A549 (cell line): Measurements from ENCODE around the gene UBE2B. TPM values are rescaled to one million over a fixed set of nuclear protein-coding genes. Genes with fewer than 3 reads are reported as not detected.
A peak's percentile ranks its signal among the peaks of the same experiment; 100 is the strongest.

Experiments
- ATAC-seq, 2 experiments: fragments of 200-7000 bp in 1 of 2; fragments of >200 bp in 1 of 2; cut with Nextera tagmentation in 1 of 2; cut with Tn5 transposase in 1 of 2; 3 replicates each; pipeline versions ENCODE4 v1.8.0 to v1.9.1; 2018 to 2020; ENCODE audit warnings: mild to moderate bottlenecking in 1 of 2, moderate library complexity in 1 of 2
- CTCF ChIA-PET: fragments of 300-600 bp; sonication (Branson Sonifier 250); formaldehyde crosslinking; extraction: SDS; loops from one replicate; lab custom pipeline; 2021; ENCODE audit warnings: antibody characterized with exemption, inconsistent platforms; lab: Yijun Ruan, JAX
- POLR2A ChIA-PET: fragments of 350-600 bp; formaldehyde crosslinking; extraction: SDS; loops from one replicate; lab custom pipeline; 2021; ENCODE audit warnings: antibody characterized with exemption, inconsistent platforms; lab: Yijun Ruan, JAX
- DNase-seq, 2 experiments: peaks; one replicate each; pipeline versions ENCODE4 v3.0.0 to v3.0.0-alpha.2; 2011 to 2016; ENCODE audit warnings: low read depth in 1 of 2, low spot score in 1 of 2
- FAIRE-seq: peaks from 2 replicates; lab custom pipeline; 2011; peaks lifted over from hg19 to GRCh38; lab: Jason Lieb, UNC
- H3K27ac ChIP-seq, 2 experiments: fragments of >200 bp; sonication (Bioruptor Twin); formaldehyde crosslinking; 3 replicates each; pipeline ENCODE4 v1.5.1; 2016 to 2017
- H3K4me1 ChIP-seq: fragments of >200 bp; sonication (Bioruptor Twin); formaldehyde crosslinking; 3 replicates; pipeline ENCODE4 v1.6.1; 2016
- H3K4me2 ChIP-seq: fragments of >200 bp; sonication (Bioruptor Twin); formaldehyde crosslinking; 3 replicates; pipeline ENCODE4 v1.6.1; 2016
- H3K4me3 ChIP-seq: fragments of >200 bp; sonication (Bioruptor Twin); formaldehyde crosslinking; 3 replicates; pipeline ENCODE4 v1.5.1; 2016
- H3K9me3 ChIP-seq: fragments of >200 bp; sonication (Bioruptor Twin); formaldehyde crosslinking; 3 replicates; pipeline ENCODE4 v1.6.1; 2016
- CBX2 ChIP-seq: fragments of 200-600 bp; sonication (generic); IDR thresholded peaks from 2 replicates; pipeline ENCODE4 v1.6.1; 2016; ENCODE audit warnings: low read depth, mild to moderate bottlenecking, borderline replicate concordance
- CBX8 ChIP-seq: fragments of 200-600 bp; sonication (generic); IDR thresholded peaks from 2 replicates; pipeline ENCODE4 v1.6.1; 2016
- CEBPB ChIP-seq, 2 experiments: fragments of >200 bp in 1 of 2; sonication (Bioruptor Twin) in 1 of 2; formaldehyde crosslinking in 1 of 2; IDR thresholded peaks; 2 replicates each; pipeline ENCODE4 v1.6.1; 2012 to 2016
- CHD2 ChIP-seq: fragments of 150-350 bp; IDR thresholded peaks from 2 replicates; pipeline ENCODE4 v1.6.1; 2014; ENCODE audit warnings: low read length; ENCODE audit not compliant: partially characterized antibody
- CHD4 ChIP-seq: fragments of 200-600 bp; sonication (generic); IDR thresholded peaks from 2 replicates; pipeline ENCODE4 v1.6.1; 2016; ENCODE audit warnings: antibody characterized with exemption, mild to moderate bottlenecking, borderline replicate concordance
- EHF ChIP-seq: fragments of 250-450 bp; sonication (Bioruptor Pico); IDR thresholded peaks from 2 replicates; pipeline ENCODE4 v1.5.0; 2020; ENCODE audit warnings: mild to moderate bottlenecking
- FOSB ChIP-seq: fragments of 250-450 bp; sonication (Bioruptor Pico); IDR thresholded peaks from 2 replicates; pipeline ENCODE4 v1.5.0; 2020; ENCODE audit warnings: mild to moderate bottlenecking, moderate library complexity
- FOSL2 ChIP-seq, 2 experiments: fragments of 450-650 bp in 1 of 2; fragments of >200 bp in 1 of 2; sonication (Bioruptor Twin) in 1 of 2; formaldehyde crosslinking; IDR thresholded peaks; 2 replicates each; pipeline versions ENCODE4 v1.5.0 to v1.6.1; 2016 to 2020; ENCODE audit warnings: mild to moderate bottlenecking in 1 of 2, moderate library complexity in 1 of 2
- FOXS1 ChIP-seq: fragments of 250-450 bp; sonication (Bioruptor Pico); IDR thresholded peaks from 2 replicates; pipeline ENCODE4 v1.5.0; 2020; ENCODE audit warnings: mild to moderate bottlenecking, moderate library complexity
- GATA3 ChIP-seq: IDR thresholded peaks from 2 replicates; pipeline ENCODE4 v1.6.1; 2012; ENCODE audit warnings: borderline replicate concordance
- HDAC2 ChIP-seq: fragments of 200-600 bp; sonication (generic); IDR thresholded peaks from 2 replicates; pipeline ENCODE4 v1.6.1; 2016
- HOXB13 ChIP-seq: fragments of 250-450 bp; sonication (Bioruptor Pico); IDR thresholded peaks from 2 replicates; pipeline ENCODE4 v1.5.0; 2020; ENCODE audit warnings: low read depth, mild to moderate bottlenecking, moderate library complexity
- HOXB5 ChIP-seq: fragments of 250-450 bp; sonication (Bioruptor Pico); IDR thresholded peaks from 2 replicates; pipeline ENCODE4 v1.5.0; 2020; ENCODE audit warnings: mild to moderate bottlenecking, moderate library complexity
- KDM1A ChIP-seq: fragments of 200-600 bp; sonication (generic); IDR thresholded peaks from 2 replicates; pipeline ENCODE4 v1.6.1; 2016; ENCODE audit warnings: low read depth, mild to moderate bottlenecking
- KDM5A ChIP-seq: fragments of 200-600 bp; sonication (generic); IDR thresholded peaks from 2 replicates; pipeline ENCODE4 v1.6.1; 2016; ENCODE audit warnings: antibody characterized with exemption, mild to moderate bottlenecking
- MYC ChIP-seq: IDR thresholded peaks from 2 replicates; pipeline ENCODE4 v1.6.1; 2012; ENCODE audit warnings: mild to moderate bottlenecking, inconsistent platforms, low read length, improper control_type of control experiment, borderline replicate concordance
- NR3C1 ChIP-seq: fragments of >200 bp; sonication (Bioruptor Twin); formaldehyde crosslinking; IDR thresholded peaks from 3 replicates; pipeline ENCODE4 v1.6.1; 2017
- PHF8 ChIP-seq: fragments of 200-600 bp; sonication (generic); IDR thresholded peaks from 2 replicates; pipeline ENCODE4 v1.6.1; 2016; ENCODE audit warnings: low read depth, mild to moderate bottlenecking, antibody characterized with exemption, moderate library complexity, borderline replicate concordance
- POLR2A ChIP-seq: IDR thresholded peaks from 2 replicates; pipeline ENCODE4 v1.6.1; 2012; ENCODE audit warnings: mild to moderate bottlenecking, low read length
- RAD21 ChIP-seq, 2 experiments: fragments of >200 bp in 1 of 2; sonication (Bioruptor Twin) in 1 of 2; formaldehyde crosslinking in 1 of 2; IDR thresholded peaks in 1 of 2; conservative IDR thresholded peaks in 1 of 2; 2 replicates in 1 of 2; 3 replicates in 1 of 2; pipeline ENCODE4 v1.6.1; 2012 to 2018; ENCODE audit warnings: inconsistent platforms in 1 of 2
- RARB ChIP-seq: fragments of 250-450 bp; sonication (Bioruptor Pico); IDR thresholded peaks from 2 replicates; pipeline ENCODE4 v1.8.0; 2021; ENCODE audit warnings: mild to moderate bottlenecking, moderate library complexity
- RCOR1 ChIP-seq: fragments of 150-350 bp; IDR thresholded peaks from 2 replicates; pipeline ENCODE4 v1.6.1; 2014; ENCODE audit warnings: antibody characterized with exemption, low read length, low read depth
- RFX5 ChIP-seq: fragments of 450-650 bp; IDR thresholded peaks from 2 replicates; pipeline ENCODE4 v1.7.1; 2014; ENCODE audit warnings: antibody characterized with exemption, mild to moderate bottlenecking, moderate library complexity
- SMC3 ChIP-seq: fragments of >200 bp; sonication (Bioruptor Twin); formaldehyde crosslinking; IDR thresholded peaks from 3 replicates; pipeline ENCODE4 v1.6.1; 2018; ENCODE audit warnings: inconsistent platforms
- SREBF2 ChIP-seq: fragments of 450-650 bp; IDR thresholded peaks from 2 replicates; pipeline ENCODE4 v1.6.1; 2014; ENCODE audit warnings: mild to moderate bottlenecking, moderate library complexity
- TP53 ChIP-seq: fragments of 250-450 bp; sonication (Bioruptor Pico); IDR thresholded peaks from 2 replicates; pipeline ENCODE4 v1.5.0; 2021; ENCODE audit warnings: mild to moderate bottlenecking, moderate library complexity
- ZSCAN20 ChIP-seq: fragments of 250-450 bp; sonication (Bioruptor Pico); IDR thresholded peaks from 2 replicates; pipeline ENCODE4 v1.8.0; 2022; ENCODE audit warnings: mild to moderate bottlenecking, moderate library complexity
- whole genome bisulfite sequencing: methylation state at CpG from one replicate; pipeline ENCODE4 v1.1.6; 2017; ENCODE audit errors: missing lambda C conversion rate; 5-methylcytosine and 5-hydroxymethylcytosine counted together
- polyA plus RNA-seq, 4 experiments: library from polyadenylated mRNA; depleted of rRNA in 3 of 4; stranded (reverse); fragments of >200 nt; fragmentation: RNase III in 1 of 4; extraction: RNeasy Plus Mini Kit Qiagen cat#74134 plus additional on column Dnase treatment in 1 of 4; gene quantifications; 2 replicates in 3 of 4; 3 replicates in 1 of 4; pipeline ENCODE4 v1.2.3, GENCODE V29; 2011 to 2017
- TF ChIP-seq, protein P1 (sequence below): IDR thresholded peaks from 2 replicates; pipeline ENCODE4 v1.6.1; 2012
- TF ChIP-seq, protein P2 (sequence below): fragments of >200 bp; sonication (Bioruptor Twin); formaldehyde crosslinking; IDR thresholded peaks from 3 replicates; pipeline ENCODE4 v1.5.1; 2016
- TF ChIP-seq, protein P3 (sequence below): fragments of 250-450 bp; sonication (Bioruptor Pico); IDR thresholded peaks from 2 replicates; pipeline ENCODE4 v1.5.0; 2020; ENCODE audit warnings: low read depth, mild to moderate bottlenecking, moderate library complexity
- TF ChIP-seq, protein P4 (sequence below): fragments of 250-450 bp; sonication (Bioruptor Pico); IDR thresholded peaks from 2 replicates; pipeline ENCODE4 v1.5.0; 2021; ENCODE audit warnings: mild to moderate bottlenecking, moderate library complexity, borderline replicate concordance

The UBE2B gene
- polyA plus RNA-seq, 2 of the 4 experiments (the other 2 are of a cell fraction): 61.1 to 104 TPM

DNA sequence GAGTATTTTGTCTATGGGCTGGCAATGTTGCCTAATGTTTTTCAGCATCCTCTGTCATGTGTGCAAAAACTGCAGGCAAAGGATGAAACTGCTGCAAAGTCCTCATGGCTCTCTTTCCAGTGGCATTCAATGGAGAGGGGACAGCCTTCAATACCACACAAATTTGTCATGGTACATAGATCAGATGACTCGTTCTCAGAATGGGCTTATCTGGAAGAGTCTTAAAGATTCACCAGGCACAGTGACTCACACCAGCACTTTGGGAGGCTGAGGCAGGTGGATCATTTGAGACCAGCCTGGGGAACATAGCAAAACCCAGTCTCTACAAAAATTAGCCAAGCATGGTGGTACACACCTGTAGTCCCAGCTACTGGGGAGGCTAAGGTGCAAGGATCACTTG is 35.0 kb downstream of the UBE2B start:
- Histone ChIP-seq H3K4me2 (no peak overlapping the region), H3K4me3 (no peak overlapping the region), H3K27ac (no peak overlapping the region), H3K9me3 (no peaks in the 10 kb centered on the region), H3K4me1 (peaks cover 17% of the 10 kb centered on the region)
- WGBS: 0% methylated on average over 1 of the region's 1 CpG
- ATAC-seq (no peak), DNase-seq (no peak), FAIRE-seq (no peak)
- CTCF ChIA-PET: interaction anchor here (0.8 to 5.2 kb wide), 4 partner anchors 106 to 181 kb away, joined by 3 to 29 read pairs (median 5); no protein-coding TSS in a partner anchor
- POLR2A ChIA-PET: no interaction called here
- TF ChIP-seq RAD21 (conservative IDR thresholded peaks at IDR 0.05 in 1 of 2, IDR thresholded peaks at IDR 0.05 in 1 of 2) (no peak), RFX5 (no peak), HOXB13 (CRISPR knock-in tag) (no peak), SMC3 (no peak)

DNA sequence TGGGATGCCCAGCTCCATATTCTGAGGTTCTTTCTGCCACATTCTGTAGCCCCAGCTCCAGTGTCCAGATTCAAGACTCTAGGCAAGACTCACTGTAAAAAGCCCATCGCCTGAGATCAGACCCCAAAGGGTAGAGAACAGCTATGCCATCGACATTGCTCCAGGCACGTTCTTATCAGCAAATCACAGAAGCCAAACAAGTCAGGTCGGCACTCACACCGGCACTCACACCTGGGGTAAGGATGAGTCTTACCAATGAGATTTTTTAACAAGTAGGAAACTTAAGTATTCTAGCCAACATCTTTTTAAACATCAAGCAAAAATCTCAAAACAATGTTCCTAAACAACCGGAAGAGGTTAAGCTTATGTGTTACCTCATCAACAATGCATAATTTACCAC is 38.0 kb downstream of the UBE2B start:
- DNase-seq: no peak
- Histone ChIP-seq H3K4me1 (peaks cover 25% of the 10 kb centered on the region), H3K4me3 (no peak overlapping the region), H3K9me3 (no peaks in the 10 kb centered on the region), H3K27ac (no peak overlapping the region), H3K4me2 (0 out of 3 replicates have a peak overlapping the region, but pooled peaks have one; percentile 94)
- ChIA-PET CTCF (interaction anchor here (1.2 to 8.8 kb wide), 7 partner anchors 18 to 178 kb away, joined by 3 to 75 read pairs (median 20); no protein-coding TSS in a partner anchor), POLR2A (no interaction called here)
- no peak for ATAC-seq
- 91% methylated on average over 6 of the region's 6 CpGs for WGBS
- TF ChIP-seq CEBPB (IDR thresholded peaks at IDR 0.05) (no peak), HOXB5 (CRISPR knock-in tag) (no peak), KDM1A (no peak), PHF8 (no peak), RARB (CRISPR knock-in tag) (no peak), ZSCAN20 (CRISPR knock-in tag) (no peak), FOSB (no peak), NR3C1 (no peak), HDAC2 (no peak), TP53 (CRISPR knock-in tag) (no peak), CBX2 (no peak), RCOR1 (no peak), EHF (CRISPR knock-in tag) (no peak), CHD2 (no peak), FOSL2 (IDR thresholded peaks at IDR 0.05) (no peak), FOSL2 (CRISPR knock-in tag; IDR thresholded peaks at IDR 0.05) (no peak), POLR2A (no peak), GATA3 (no peak), MYC (no peak)
- TF ChIP-seq, protein P1, sequence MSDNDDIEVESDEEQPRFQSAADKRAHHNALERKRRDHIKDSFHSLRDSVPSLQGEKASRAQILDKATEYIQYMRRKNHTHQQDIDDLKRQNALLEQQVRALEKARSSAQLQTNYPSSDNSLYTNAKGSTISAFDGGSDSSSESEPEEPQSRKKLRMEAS: no peak
- TF ChIP-seq, protein P2, sequence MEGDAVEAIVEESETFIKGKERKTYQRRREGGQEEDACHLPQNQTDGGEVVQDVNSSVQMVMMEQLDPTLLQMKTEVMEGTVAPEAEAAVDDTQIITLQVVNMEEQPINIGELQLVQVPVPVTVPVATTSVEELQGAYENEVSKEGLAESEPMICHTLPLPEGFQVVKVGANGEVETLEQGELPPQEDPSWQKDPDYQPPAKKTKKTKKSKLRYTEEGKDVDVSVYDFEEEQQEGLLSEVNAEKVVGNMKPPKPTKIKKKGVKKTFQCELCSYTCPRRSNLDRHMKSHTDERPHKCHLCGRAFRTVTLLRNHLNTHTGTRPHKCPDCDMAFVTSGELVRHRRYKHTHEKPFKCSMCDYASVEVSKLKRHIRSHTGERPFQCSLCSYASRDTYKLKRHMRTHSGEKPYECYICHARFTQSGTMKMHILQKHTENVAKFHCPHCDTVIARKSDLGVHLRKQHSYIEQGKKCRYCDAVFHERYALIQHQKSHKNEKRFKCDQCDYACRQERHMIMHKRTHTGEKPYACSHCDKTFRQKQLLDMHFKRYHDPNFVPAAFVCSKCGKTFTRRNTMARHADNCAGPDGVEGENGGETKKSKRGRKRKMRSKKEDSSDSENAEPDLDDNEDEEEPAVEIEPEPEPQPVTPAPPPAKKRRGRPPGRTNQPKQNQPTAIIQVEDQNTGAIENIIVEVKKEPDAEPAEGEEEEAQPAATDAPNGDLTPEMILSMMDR: no peak
- no peak for FAIRE-seq

DNA sequence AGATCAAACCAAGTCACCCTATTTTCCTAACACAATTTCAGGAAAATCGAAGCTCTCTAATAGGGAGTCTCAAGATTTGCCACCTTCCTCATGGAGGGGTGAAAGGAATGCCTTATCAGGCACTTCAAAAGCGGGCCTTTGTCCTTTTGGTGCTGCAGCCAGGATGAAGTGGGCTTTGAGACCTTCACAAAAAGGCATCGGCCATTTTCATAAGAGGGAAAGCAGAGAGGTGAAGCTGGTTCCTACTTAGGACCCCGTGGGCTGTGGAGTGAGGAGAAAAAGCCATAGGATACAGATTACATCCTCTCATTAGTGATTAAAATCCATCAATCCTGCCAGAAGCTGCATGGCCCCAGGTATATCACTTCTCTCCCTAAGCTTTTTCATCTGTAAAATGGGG is 39.5 kb downstream of the UBE2B start:
- Histone ChIP-seq H3K4me3 (peak overlapping the region; percentile 61), H3K27ac (peak overlapping the region; percentile 93 to 94), H3K4me1 (peaks cover 31% of the 10 kb centered on the region), H3K4me2 (peak overlapping the region; percentile 94), H3K9me3 (no peaks in the 10 kb centered on the region)
- POLR2A ChIA-PET: interaction anchor here (0.5 to 2.5 kb wide), 10 partner anchors 15 to 114 kb away, joined by 3 to 23 read pairs (median 7); partner anchors contain the start of genes JADE2 and UBE2B
- ATAC-seq: no peak
- WGBS: 24% methylated on average over 4 of the region's 4 CpGs
- CTCF ChIA-PET: interaction anchor here (0.8 to 10.0 kb wide), 43 partner anchors 9 to 176 kb away, joined by 3 to 103 read pairs (median 6); partner anchors contain the start of genes JADE2 and UBE2B
- FAIRE-seq: no peak
- no peak for DNase-seq
- TF ChIP-seq, protein P3, sequence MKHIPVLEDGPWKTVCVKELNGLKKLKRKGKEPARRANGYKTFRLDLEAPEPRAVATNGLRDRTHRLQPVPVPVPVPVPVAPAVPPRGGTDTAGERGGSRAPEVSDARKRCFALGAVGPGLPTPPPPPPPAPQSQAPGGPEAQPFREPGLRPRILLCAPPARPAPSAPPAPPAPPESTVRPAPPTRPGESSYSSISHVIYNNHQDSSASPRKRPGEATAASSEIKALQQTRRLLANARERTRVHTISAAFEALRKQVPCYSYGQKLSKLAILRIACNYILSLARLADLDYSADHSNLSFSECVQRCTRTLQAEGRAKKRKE: no peak
- TF ChIP-seq CBX2 (no peak), CHD4 (no peak), HDAC2 (no peak), CBX8 (no peak), POLR2A (no peak), SREBF2 (no peak), KDM5A (no peak), FOXS1 (CRISPR knock-in tag) (no peak), RCOR1 (no peak), RFX5 (no peak)
- TF ChIP-seq, protein P4, sequence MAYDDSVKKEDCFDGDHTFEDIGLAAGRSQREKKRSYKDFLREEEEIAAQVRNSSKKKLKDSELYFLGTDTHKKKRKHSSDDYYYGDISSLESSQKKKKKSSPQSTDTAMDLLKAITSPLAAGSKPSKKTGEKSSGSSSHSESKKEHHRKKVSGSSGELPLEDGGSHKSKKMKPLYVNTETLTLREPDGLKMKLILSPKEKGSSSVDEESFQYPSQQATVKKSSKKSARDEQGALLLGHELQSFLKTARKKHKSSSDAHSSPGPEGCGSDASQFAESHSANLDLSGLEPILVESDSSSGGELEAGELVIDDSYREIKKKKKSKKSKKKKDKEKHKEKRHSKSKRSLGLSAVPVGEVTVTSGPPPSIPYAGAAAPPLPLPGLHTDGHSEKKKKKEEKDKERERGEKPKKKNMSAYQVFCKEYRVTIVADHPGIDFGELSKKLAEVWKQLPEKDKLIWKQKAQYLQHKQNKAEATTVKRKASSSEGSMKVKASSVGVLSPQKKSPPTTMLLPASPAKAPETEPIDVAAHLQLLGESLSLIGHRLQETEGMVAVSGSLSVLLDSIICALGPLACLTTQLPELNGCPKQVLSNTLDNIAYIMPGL (CRISPR knock-in tag): no peak
